Urinary bladder (tissue), 4 donors: ENCODE data around the gene OGFOD2. TPM values are rescaled to one million over a fixed set of nuclear protein-coding genes. Genes with fewer than 3 reads are reported as not detected.

Source experiments
- DNase-seq: peaks from one replicate; pipeline ENCODE4 v3.0.0-alpha.2; 2015; ENCODE audit errors: extremely low spot score
- H3K27ac ChIP-seq: one replicate; pipeline ENCODE4 v1.5.1; 2013; ENCODE audit warnings: low read depth, mild to moderate bottlenecking, moderate library complexity
- H3K36me3 ChIP-seq: one replicate; pipeline ENCODE4 v1.6.1; 2013; ENCODE audit warnings: mild to moderate bottlenecking, moderate library complexity; ENCODE audit not compliant: insufficient read depth
- H3K4me1 ChIP-seq: one replicate; pipeline ENCODE4 v1.6.1; 2013; ENCODE audit warnings: mild to moderate bottlenecking, moderate library complexity; ENCODE audit not compliant: insufficient read depth
- H3K4me3 ChIP-seq: one replicate; pipeline ENCODE4 v1.5.1; 2013; ENCODE audit warnings: low read depth, low read length
- WGBS: extraction: QIAGEN DNeasy Blood & Tissue Kit; methylation state at CpG from one replicate; pipeline ENCODE4 v1.1.7; 2013; 5-methylcytosine and 5-hydroxymethylcytosine counted together
- polyA plus RNA-seq: library from polyadenylated mRNA; stranded (reverse); fragments of 200-250 nt; gene quantifications from one replicate; pipeline ENCODE4 v1.2.3, GENCODE V29; 2013
- small RNA-seq: library from RNA; depleted of rRNA; stranded (forward); fragments of <200 nt; gene quantifications from one replicate; pipeline ENCODE3, GENCODE V24; 2014
- total RNA-seq: library from RNA; depleted of rRNA; stranded (reverse); fragments of >200 nt; gene quantifications from one replicate; pipeline ENCODE4 v1.2.3, GENCODE V29; 2014
- donor health status: healthy with polysubstance abuse.
- donor health status: healthy.

The OGFOD2 gene
- total and polyA plus RNA-seq, 2 donors: 6.5 to 17.1 TPM

- H3K4me3 ChIP-seq: no peak overlapping the region
- no peaks in the 10 kb centered on the region for H3K36me3 ChIP-seq
- H3K27ac ChIP-seq: no peak overlapping the region
- H3K4me1 ChIP-seq: no peaks in the 10 kb centered on the region
- WGBS: 76% methylated on average over 9 of the region's 9 CpGs
- no peak for DNase-seq
Measured at GRCh38 chr12:123024819-123025391, 49.9 kb downstream of the OGFOD2 start.

GRCh38 chr12:123026094-123026853 is 51.2 kb downstream of the OGFOD2 start:
- Histone ChIP-seq H3K4me1 (no peaks in the 10 kb centered on the region), H3K4me3 (no peak overlapping the region), H3K36me3 (no peaks in the 10 kb centered on the region), H3K27ac (no peak overlapping the region)
- WGBS: 90% methylated on average over 9 of the region's 9 CpGs
- DNase-seq: no peak

GRCh38 chr12:123027726-123028445 is 52.8 kb downstream of the OGFOD2 start:
- 78% methylated on average over 19 of the region's 19 CpGs for WGBS
- H3K4me3 ChIP-seq: no peak overlapping the region
- no peaks in the 10 kb centered on the region for H3K4me1 ChIP-seq
- no peak for DNase-seq
- no peak overlapping the region for H3K27ac ChIP-seq
- no peaks in the 10 kb centered on the region for H3K36me3 ChIP-seq

GRCh38 chr12:123028475-123028874 is 53.4 kb downstream of the OGFOD2 start:
- 87% methylated on average over 7 of the region's 7 CpGs for WGBS
- H3K4me3 ChIP-seq: no peak overlapping the region
- DNase-seq: no peak
- H3K27ac ChIP-seq: no peak overlapping the region
- H3K36me3 ChIP-seq: no peaks in the 10 kb centered on the region
- H3K4me1 ChIP-seq: no peaks in the 10 kb centered on the region

- H3K4me1 ChIP-seq: no peaks in the 10 kb centered on the region
- H3K27ac ChIP-seq: no peak overlapping the region
- H3K36me3 ChIP-seq: no peaks in the 10 kb centered on the region
- H3K4me3 ChIP-seq: no peak overlapping the region
- no peak for DNase-seq
Measured at GRCh38 chr12:123029550-123029949, 54.5 kb downstream of the OGFOD2 start.

Small RNA genes within 50 kb of the gene (small RNA-seq; reads per million reads assigned to genes)
- gene ARL6IP4 (not detected), gene MIR4304 (not detected)

Other genes with a start within 250 kb of the OGFOD2 start
- 1.6 TPM for gene HCAR1, start 244.4 kb upstream of the OGFOD2 start, total RNA-seq
- gene HCAR1, start 244.4 kb upstream of the OGFOD2 start, polyA plus RNA-seq: 0.46 TPM
- 49.4 TPM for gene DENR, start 222.4 kb upstream of the OGFOD2 start, total RNA-seq
- 26.2 TPM for gene DENR, start 222.4 kb upstream of the OGFOD2 start, polyA plus RNA-seq
- gene CCDC62, start 200.7 kb upstream of the OGFOD2 start, total RNA-seq: 0.69 TPM
- 0.05 TPM for gene CCDC62, start 200.7 kb upstream of the OGFOD2 start, polyA plus RNA-seq
- gene HIP1R, start 139.8 kb upstream of the OGFOD2 start, total RNA-seq: 17.2 TPM
- gene HIP1R, start 139.8 kb upstream of the OGFOD2 start, polyA plus RNA-seq: 16.5 TPM
- 18.9 TPM for gene VPS37B, start 79.1 kb upstream of the OGFOD2 start, total RNA-seq
- gene VPS37B, start 79.1 kb upstream of the OGFOD2 start, polyA plus RNA-seq: 25.2 TPM
- 6.6 TPM for gene ABCB9, start 8.8 kb upstream of the OGFOD2 start, total RNA-seq
- gene ABCB9, start 8.8 kb upstream of the OGFOD2 start, polyA plus RNA-seq: 2.4 TPM
- 57.6 TPM for gene ARL6IP4, start 5.4 kb downstream of the OGFOD2 start, total RNA-seq
- 312 TPM for gene ARL6IP4, start 5.4 kb downstream of the OGFOD2 start, polyA plus RNA-seq
- gene PITPNM2, start 175.8 kb downstream of the OGFOD2 start, total RNA-seq: 4.5 TPM
- gene PITPNM2, start 175.8 kb downstream of the OGFOD2 start, polyA plus RNA-seq: 19.1 TPM